Spleen (tissue), 7 donors: Measurements from ENCODE around the gene PPARA.

Experiments used
- POLR2AphosphoS5 ChIP-seq, 3 donors: sonication (generic); formaldehyde crosslinking; IDR thresholded peaks; one replicate each; pipeline ENCODE4 v1.5.1; 2017; ENCODE audit warnings: antibody characterized with exemption in 3 of 3
- TF ChIP-seq, protein P1 (sequence below), 11 experiments: fragments of 200-600 bp in 7 of 11; fragments of 450-650 bp in 4 of 11; sonication (generic) in 4 of 11; IDR thresholded peaks in 8 of 11; conservative IDR thresholded peaks in 3 of 11; 1 replicate in 7 of 11; 2 replicates in 4 of 11; pipeline versions ENCODE4 v1.4.0 to v1.8.0; 2016 to 2021; ENCODE audit warnings: antibody characterized with exemption in 11 of 11, inconsistent platforms in 4 of 11, mild to moderate bottlenecking in 1 of 11
- donor health status: DM: no; HTN: no; CAD: no; lungs with moderate emphysema.
- donor health status: DM: no; HTN: no; CAD: no.
- donor health status: DM: no; HTN: no; CAD: no.

DNA sequence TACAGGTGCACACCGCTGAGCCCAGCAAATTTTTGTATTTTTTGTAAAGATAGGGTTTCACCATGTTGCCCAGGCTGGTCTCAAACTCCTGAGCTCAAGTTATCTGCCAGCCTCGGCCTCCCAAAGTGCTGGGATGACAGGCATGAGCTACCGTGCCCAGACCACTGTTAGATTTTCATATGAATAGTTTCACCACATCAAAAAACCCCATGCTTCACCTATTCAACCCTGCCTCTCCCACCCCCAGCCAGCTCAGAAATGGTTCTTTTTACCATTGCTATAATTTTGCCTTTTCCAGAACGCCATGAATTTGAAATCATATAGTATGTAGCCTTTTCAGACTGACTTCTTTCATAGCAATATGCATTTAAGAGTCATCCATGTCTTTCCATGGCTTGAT, 61.9 kb downstream of the PPARA start:
- TF ChIP-seq, protein P1, sequence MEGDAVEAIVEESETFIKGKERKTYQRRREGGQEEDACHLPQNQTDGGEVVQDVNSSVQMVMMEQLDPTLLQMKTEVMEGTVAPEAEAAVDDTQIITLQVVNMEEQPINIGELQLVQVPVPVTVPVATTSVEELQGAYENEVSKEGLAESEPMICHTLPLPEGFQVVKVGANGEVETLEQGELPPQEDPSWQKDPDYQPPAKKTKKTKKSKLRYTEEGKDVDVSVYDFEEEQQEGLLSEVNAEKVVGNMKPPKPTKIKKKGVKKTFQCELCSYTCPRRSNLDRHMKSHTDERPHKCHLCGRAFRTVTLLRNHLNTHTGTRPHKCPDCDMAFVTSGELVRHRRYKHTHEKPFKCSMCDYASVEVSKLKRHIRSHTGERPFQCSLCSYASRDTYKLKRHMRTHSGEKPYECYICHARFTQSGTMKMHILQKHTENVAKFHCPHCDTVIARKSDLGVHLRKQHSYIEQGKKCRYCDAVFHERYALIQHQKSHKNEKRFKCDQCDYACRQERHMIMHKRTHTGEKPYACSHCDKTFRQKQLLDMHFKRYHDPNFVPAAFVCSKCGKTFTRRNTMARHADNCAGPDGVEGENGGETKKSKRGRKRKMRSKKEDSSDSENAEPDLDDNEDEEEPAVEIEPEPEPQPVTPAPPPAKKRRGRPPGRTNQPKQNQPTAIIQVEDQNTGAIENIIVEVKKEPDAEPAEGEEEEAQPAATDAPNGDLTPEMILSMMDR (IDR thresholded peaks at IDR 0.05 in 8 of 11, conservative IDR thresholded peaks at IDR 0.05 in 3 of 11), result no peak
- TF ChIP-seq POLR2AphosphoS5 (IDR thresholded peaks at IDR 0.05), result no peak
